GM12878 (cell line): Measurements from ENCODE around the gene TNRC6C. TPM values are rescaled to one million over a fixed set of nuclear protein-coding genes. Genes with fewer than 3 reads are reported as not detected.

Source experiments
- ATAC-seq: fragments of 200-7000 bp; cut with Tn5 transposase; 3 replicates; pipeline ENCODE4 v1.9.1; 2020; ENCODE audit warnings: mild to moderate bottlenecking, moderate library complexity
- BruUV-seq: library from RNA; stranded (reverse); fragments of 400-500 nt; replicated peaks from 2 replicates; lab custom pipeline; 2021; lab: Mats Ljungman, UMichigan
- CTCF ChIA-PET: fragments of 300-600 bp; sonication (Branson Sonifier 250); formaldehyde crosslinking; extraction: SDS; loops from one replicate; lab custom pipeline; 2021; ENCODE audit warnings: inconsistent platforms; lab: Yijun Ruan, JAX
- POLR2A ChIA-PET: fragments of 350-600 bp; formaldehyde crosslinking; extraction: SDS; loops from one replicate; lab custom pipeline; 2021; ENCODE audit warnings: inconsistent platforms; lab: Charles Lee
- RAD21 ChIA-PET: fragments of 300-600 bp; sonication (Branson Sonifier 250); formaldehyde crosslinking; loops from one replicate; lab custom pipeline; 2023; ENCODE audit warnings: antibody characterized with exemption; ENCODE audit not compliant: unreplicated experiment; lab: Charles Lee
- SMC1A ChIA-PET: fragments of 300-600 bp; sonication (Branson Sonifier 250); formaldehyde crosslinking; loops from one replicate; lab custom pipeline; 2023; ENCODE audit not compliant: unreplicated experiment, uncharacterized antibody; lab: Charles Lee
- DNase-seq: peaks from one replicate; pipeline ENCODE4 v3.0.0-alpha.2; 2011; ENCODE audit warnings: low read depth, low spot score
- FAIRE-seq: peaks from 3 replicates; lab custom pipeline; 2011; peaks lifted over from hg19 to GRCh38; lab: Jason Lieb, UNC
- H2AFZ ChIP-seq: 2 replicates; pipeline ENCODE4 v1.6.0; 2011; ENCODE audit warnings: low read depth, low read length, control low read depth; ENCODE audit not compliant: control insufficient read depth
- H3K27ac ChIP-seq: 2 replicates; pipeline ENCODE4 v1.5.1; 2011; ENCODE audit warnings: control low read depth; ENCODE audit not compliant: control insufficient read depth, insufficient read depth
- H3K27me3 ChIP-seq, 2 experiments: replicated peaks in 1 of 2; 2 replicates each; pipeline versions ENCODE4 v1.6.0 to v1.6.1; 2011; ENCODE audit warnings: low read length in 1 of 2; ENCODE audit not compliant: control insufficient read depth in 2 of 2, insufficient read depth in 2 of 2
- H3K36me3 ChIP-seq, 2 experiments: 2 replicates each; pipeline ENCODE4 v1.5.1; 2011; ENCODE audit warnings: low read length in 1 of 2; ENCODE audit not compliant: control insufficient read depth in 2 of 2, insufficient read depth in 2 of 2
- H3K4me1 ChIP-seq: 2 replicates; pipeline ENCODE4 v1.6.1; 2011; ENCODE audit warnings: mild to moderate bottlenecking, low read length, moderate library complexity, mixed read lengths; ENCODE audit not compliant: control insufficient read depth, insufficient read depth
- H3K4me2 ChIP-seq: 2 replicates; pipeline ENCODE4 v1.6.0; 2011; ENCODE audit warnings: control low read depth; ENCODE audit not compliant: control insufficient read depth, insufficient read depth
- H3K4me3 ChIP-seq: fragments of 200-600 bp; sonication (generic); 2 replicates; pipeline ENCODE4 v1.5.1; 2016
- H3K79me2 ChIP-seq: 2 replicates; pipeline ENCODE4 v1.6.0; 2011; ENCODE audit warnings: low read length; ENCODE audit not compliant: control insufficient read depth, insufficient read depth
- H3K9ac ChIP-seq: 2 replicates; pipeline ENCODE4 v1.8.0; 2011; ENCODE audit warnings: low read length, control low read depth, mixed read lengths; ENCODE audit not compliant: control insufficient read depth, insufficient read depth
- H3K9me3 ChIP-seq: replicated peaks from 3 replicates; pipeline ENCODE4 v1.5.1; 2011; ENCODE audit warnings: mild to moderate bottlenecking, low read length; ENCODE audit not compliant: control insufficient read depth, insufficient read depth
- H4K20me1 ChIP-seq: 2 replicates; pipeline ENCODE4 v1.6.0; 2011; ENCODE audit not compliant: control insufficient read depth, insufficient read depth
- BRCA1 ChIP-seq: IDR thresholded peaks from 2 replicates; pipeline ENCODE4 v1.6.1; 2011; ENCODE audit warnings: low read depth, low read length, improper control_type of control experiment
- CHD1 ChIP-seq: IDR thresholded peaks from 2 replicates; pipeline ENCODE4 v1.6.1; 2012; ENCODE audit warnings: low read depth, low read length, improper control_type of control experiment
- CHD4 ChIP-seq: fragments of 200-600 bp; sonication (generic); IDR thresholded peaks from 2 replicates; pipeline ENCODE4 v1.6.1; 2016; ENCODE audit warnings: mild to moderate bottlenecking
- EZH2 ChIP-seq: IDR thresholded peaks from 2 replicates; pipeline ENCODE4 v1.6.1; 2012; ENCODE audit warnings: low read depth, mild to moderate bottlenecking, control low read depth, inconsistent platforms, low read length, borderline replicate concordance; ENCODE audit not compliant: control insufficient read depth
- FOXM1 ChIP-seq: IDR thresholded peaks from 2 replicates; pipeline ENCODE4 v1.6.1; 2012; ENCODE audit warnings: low read depth, mild to moderate bottlenecking, inconsistent platforms, low read length, moderate library complexity
- GABPA ChIP-seq: IDR thresholded peaks from 2 replicates; pipeline ENCODE4 v1.6.1; 2014; ENCODE audit warnings: antibody characterized with exemption, low read depth, mild to moderate bottlenecking, inconsistent platforms
- HSF1 ChIP-seq: fragments of 150-350 bp; IDR thresholded peaks from 2 replicates; pipeline ENCODE4 v1.6.1; 2014; ENCODE audit warnings: mild to moderate bottlenecking, low read depth, low read length
- IKZF1 ChIP-seq: fragments of 450-650 bp; conservative IDR thresholded peaks from 2 replicates; pipeline ENCODE4 v1.6.1; 2017; ENCODE audit warnings: antibody characterized with exemption, mild to moderate bottlenecking
- MXI1 ChIP-seq: fragments of 150-350 bp; IDR thresholded peaks from 2 replicates; pipeline ENCODE4 v1.6.1; 2011; ENCODE audit warnings: low read depth, mild to moderate bottlenecking, inconsistent platforms, low read length, improper control_type of control experiment
- NKRF ChIP-seq: fragments of 450-650 bp; conservative IDR thresholded peaks from 2 replicates; pipeline ENCODE4 v1.6.1; 2017; ENCODE audit warnings: mild to moderate bottlenecking, moderate library complexity
- RAD51 ChIP-seq: fragments of 450-650 bp; IDR thresholded peaks from 2 replicates; pipeline ENCODE4 v1.6.1; 2016; ENCODE audit warnings: moderate library complexity, mild to moderate bottlenecking, inconsistent platforms
- RELA ChIP-seq: fragments of 450-650 bp; IDR thresholded peaks from 2 replicates; pipeline ENCODE4 v1.8.0; 2014; ENCODE audit warnings: borderline replicate concordance; ENCODE audit not compliant: partially characterized antibody
- TAF1 ChIP-seq: IDR thresholded peaks from 2 replicates; pipeline ENCODE4 v1.6.1; 2011; ENCODE audit warnings: mild to moderate bottlenecking, low read depth, low read length, borderline replicate concordance
- TCF12 ChIP-seq: IDR thresholded peaks from 2 replicates; pipeline ENCODE4 v1.6.1; 2011; ENCODE audit warnings: low read depth, mild to moderate bottlenecking, low read length
- ZBED1 ChIP-seq: IDR thresholded peaks from 2 replicates; pipeline ENCODE4 v1.6.1; 2016; ENCODE audit warnings: borderline replicate concordance
- ZNF217 ChIP-seq: fragments of 450-650 bp; IDR thresholded peaks from 2 replicates; pipeline ENCODE4 v1.6.1; 2017; ENCODE audit warnings: antibody characterized with exemption, mild to moderate bottlenecking
- WGBS: methylation state at CpG from one replicate; pipeline ENCODE4 v1.1.6; 2016; ENCODE audit warnings: low lambda C conversion rate; ENCODE audit not compliant: insufficient replicate concordance, insufficient coverage; ENCODE audit errors: missing lambda C conversion rate; 5-methylcytosine and 5-hydroxymethylcytosine counted together
- in situ Hi-C: fragments of 300-500 bp; cut with MboI; formaldehyde crosslinking; loops from 9 replicates; pipeline ENCODE4 v1.14.3; 2018; ENCODE audit warnings: mixed read lengths
- intact Hi-C: fragments of 100-400 bp; cut with micrococcal nuclease; formaldehyde crosslinking; loops from one replicate; pipeline ENCODE4 v1.14.2; 2022; ENCODE audit not compliant: unreplicated experiment
- polyA plus RNA-seq, 11 experiments: library from polyadenylated mRNA; depleted of rRNA in 4 of 11; unstranded in 6 of 11; stranded (reverse) in 5 of 11; fragments of >200 nt; fragmentation: Nextera tagmentation in 4 of 11; fragmentation: Illumina TruSeq in 1 of 11; extraction: Ambion mirVana in 4 of 11; extraction: Trizol in 1 of 11; gene quantifications; 1 replicate in 1 of 11; 2 replicates in 10 of 11; pipeline versions ENCODE4 v1.2.1 to v1.2.3, GENCODE V29; 2011 to 2016; ENCODE audit warnings: inconsistent platforms in 2 of 11, missing spikeins in 2 of 11, low read depth in 1 of 11
- total RNA-seq, 4 experiments: library from RNA; depleted of rRNA in 3 of 4; stranded (reverse); fragments of >200 nt in 3 of 4; fragmentation: Illumina TruSeq in 1 of 4; extraction: Trizol in 1 of 4; gene quantifications; 2 replicates each; pipeline versions ENCODE4 v1.2.1 to v1.2.3, GENCODE V29; 2013 to 2021

TNRC6C gene
- total and polyA plus RNA-seq, 10 of the 15 experiments (the other 5 are each of a cell fraction or from before 2014, with no cell fraction given) = 0.40 to 6.1 (median 0.96) TPM

DNA sequence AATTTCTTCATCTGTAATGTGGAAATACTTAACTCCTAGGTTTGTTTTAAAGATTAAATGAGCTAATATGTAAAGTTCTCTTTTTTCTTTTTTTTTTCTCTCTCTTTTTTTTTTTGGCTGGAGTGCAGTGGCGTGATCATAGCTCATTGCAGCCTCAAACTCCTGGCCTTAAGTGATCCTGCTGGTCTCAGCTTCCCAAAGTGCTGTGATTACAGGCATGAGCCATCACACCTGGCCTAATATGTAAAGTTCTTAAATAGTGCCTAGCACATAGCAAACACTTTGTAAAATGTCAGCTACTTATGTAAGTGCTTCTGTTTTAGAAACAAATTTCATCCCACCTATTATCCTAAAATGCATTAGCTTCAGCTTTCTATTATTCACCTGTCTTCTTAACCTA is 130.0 kb downstream of the TNRC6C start:
- H3K4me1 ChIP-seq = no peaks in the 10 kb centered on the region
- ChIA-PET RAD21 (interaction anchor here (0.7 to 1.2 kb wide), 3 partner anchors 68 to 167 kb away, joined by 3 to 4 read pairs (median 3); no protein-coding TSS in a partner anchor), SMC1A (interaction anchor here (0.6 to 9.6 kb wide), 4 partner anchors 47 to 163 kb away, joined by 4 to 94 read pairs (median 8); no protein-coding TSS in a partner anchor), POLR2A (interaction anchor here (0.6 kb wide), 2 partner anchors 31 to 309 kb away, joined by 5 to 6 read pairs; no protein-coding TSS in a partner anchor), CTCF (interaction anchor here (0.8 to 3.8 kb wide), 4 partner anchors 18 to 162 kb away, joined by 3 to 28 read pairs (median 7); no protein-coding TSS in a partner anchor)
- ATAC-seq (no peak), DNase-seq (no peak), FAIRE-seq (no peak)
- H3K9ac ChIP-seq = no peak overlapping the region
- no peak overlapping the region for H2AFZ ChIP-seq
- H3K36me3 ChIP-seq = peaks cover 2 to 8% of the 10 kb centered on the region in 2 experiments; a peak in 3 of 4 replicates
- intact Hi-C loops (loop anchor here (5.0 to 10.0 kb wide), 2 partner anchors 71 to 336 kb away; no protein-coding TSS in a partner anchor), in situ Hi-C loops (no loop called here)
- WGBS = 50% methylated on average over 1 of the region's 1 CpG
- no peak overlapping the region for H3K4me2 ChIP-seq
- H4K20me1 ChIP-seq = no peaks in the 10 kb centered on the region
- no TSS peak for BruUV-seq
- no peak overlapping the region for H3K27ac ChIP-seq
- no peaks in the 10 kb centered on the region for H3K27me3 ChIP-seq
- no peak overlapping the region for H3K4me3 ChIP-seq
- H3K79me2 ChIP-seq = no peaks in the 10 kb centered on the region
- H3K9me3 ChIP-seq = no peaks in the 10 kb centered on the region
- TF ChIP-seq ZNF217 (no peak), BRCA1 (no peak), MXI1 (no peak), NKRF (no peak), TAF1 (no peak), TCF12 (no peak), RAD51 (no peak), CHD4 (no peak), CHD1 (no peak), EZH2 (no peak), HSF1 (no peak), GABPA (no peak), RELA (no peak), FOXM1 (no peak), IKZF1 (no peak), ZBED1 (no peak)
